Sigmoid colon (tissue), 7 donors: Measurements from ENCODE around the gene TMEM121B. TPM values are rescaled to one million over a fixed set of nuclear protein-coding genes. Genes with fewer than 3 reads are reported as not detected.

ENCODE experiments used
- DNase-seq: peaks from one replicate; pipeline ENCODE4 v3.0.0-alpha.2; 2019
- H3K27ac ChIP-seq, 4 donors: fragments of 200-600 bp; sonication (generic); one replicate each; pipeline ENCODE4 v1.5.1; 2016 to 2019; ENCODE audit warnings: mild to moderate bottlenecking in 1 of 4
- H3K27me3 ChIP-seq, 3 donors: fragments of 200-600 bp; sonication (generic); one replicate each; pipeline ENCODE4 v1.5.1; 2019; ENCODE audit warnings: mild to moderate bottlenecking in 1 of 3
- H3K36me3 ChIP-seq, 4 donors: fragments of 200-600 bp; sonication (generic); one replicate each; pipeline ENCODE4 v1.5.1; 2016 to 2019
- H3K4me1 ChIP-seq, 4 donors: fragments of 200-600 bp; sonication (generic); one replicate each; pipeline ENCODE4 v1.5.1; 2017 to 2019
- H3K4me3 ChIP-seq, 4 donors: fragments of 200-600 bp; sonication (generic); one replicate each; pipeline ENCODE4 v1.5.1; 2017 to 2019; ENCODE audit warnings: mild to moderate bottlenecking in 2 of 4, moderate library complexity in 1 of 4
- H3K9me3 ChIP-seq, 4 donors: fragments of 200-600 bp in 3 of 4; sonication (generic) in 3 of 4; one replicate each; pipeline versions ENCODE4 v1.5.1 to v1.6.1; 2013 to 2019
- EP300 ChIP-seq, 4 donors: sonication (generic); formaldehyde crosslinking; IDR thresholded peaks; one replicate each; pipeline ENCODE4 v1.6.1; 2017; ENCODE audit warnings: antibody characterized with exemption in 4 of 4
- POLR2A ChIP-seq, 2 donors: fragments of 450-650 bp; IDR thresholded peaks; one replicate each; pipeline ENCODE4 v1.6.1; 2016; ENCODE audit warnings: antibody characterized with exemption in 2 of 2, mild to moderate bottlenecking in 2 of 2, moderate library complexity in 2 of 2
- POLR2AphosphoS5 ChIP-seq, 4 donors: sonication (generic); formaldehyde crosslinking; IDR thresholded peaks; one replicate each; pipeline ENCODE4 v1.6.1; 2017; ENCODE audit warnings: antibody characterized with exemption in 4 of 4
- WGBS, 2 donors: extraction: QIAGEN DNeasy Blood & Tissue Kit; methylation state at CpG; one replicate each; pipeline ENCODE4 v1.1.7; 2013; 5-methylcytosine and 5-hydroxymethylcytosine counted together
- intact Hi-C: fragments of 100-400 bp; cut with DNase I; formaldehyde crosslinking; loops from one replicate; pipeline ENCODE4 v1.15.1; 2023
- polyA plus RNA-seq, 3 donors: library from polyadenylated mRNA; stranded (reverse); fragments of 200-250 nt; gene quantifications; one replicate each; pipeline ENCODE4 v1.2.3, GENCODE V29; 2013
- total RNA-seq, 4 donors: library from RNA; depleted of rRNA; stranded (reverse); fragments of >200 nt; gene quantifications; one replicate each; pipeline ENCODE4 v1.1.0, GENCODE V29; 2016
- TF ChIP-seq, protein P1 (sequence below), 4 experiments: fragments of 450-650 bp in 3 of 4; fragments of 200-600 bp in 1 of 4; IDR thresholded peaks; one replicate each; pipeline ENCODE4 v1.5.1; 2016 to 2019; ENCODE audit warnings: antibody characterized with exemption in 4 of 4, mild to moderate bottlenecking in 3 of 4, moderate library complexity in 2 of 4
- donor health status: healthy with polysubstance abuse.
- donor health status: Bipolar disorder and iron deficiency.
- donor health status: healthy.

TMEM121B gene
- total and polyA plus RNA-seq, 7 donors = 0.17 to 0.54 (median 0.43) TPM; not detected in 3

DNA sequence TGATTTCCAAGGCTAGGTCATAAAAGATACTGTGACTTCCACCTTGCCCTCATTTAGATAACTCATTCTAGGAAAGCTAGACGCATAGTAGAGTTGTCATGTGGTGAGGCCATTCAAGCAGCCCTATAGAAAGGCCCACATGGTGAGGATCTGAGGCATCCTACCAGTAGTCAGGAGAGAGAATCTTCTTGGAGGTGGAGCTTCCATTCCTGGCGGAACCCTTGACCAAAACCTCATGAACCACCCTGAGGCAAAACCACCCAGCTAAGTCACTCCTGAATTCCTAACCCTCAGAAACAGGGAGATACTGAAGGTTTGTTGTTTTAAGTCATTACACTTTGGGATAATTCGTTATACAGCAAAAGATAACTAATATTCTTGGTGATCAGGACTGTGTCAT is 40.8 kb upstream of the TMEM121B start:
- TF ChIP-seq, protein P1, sequence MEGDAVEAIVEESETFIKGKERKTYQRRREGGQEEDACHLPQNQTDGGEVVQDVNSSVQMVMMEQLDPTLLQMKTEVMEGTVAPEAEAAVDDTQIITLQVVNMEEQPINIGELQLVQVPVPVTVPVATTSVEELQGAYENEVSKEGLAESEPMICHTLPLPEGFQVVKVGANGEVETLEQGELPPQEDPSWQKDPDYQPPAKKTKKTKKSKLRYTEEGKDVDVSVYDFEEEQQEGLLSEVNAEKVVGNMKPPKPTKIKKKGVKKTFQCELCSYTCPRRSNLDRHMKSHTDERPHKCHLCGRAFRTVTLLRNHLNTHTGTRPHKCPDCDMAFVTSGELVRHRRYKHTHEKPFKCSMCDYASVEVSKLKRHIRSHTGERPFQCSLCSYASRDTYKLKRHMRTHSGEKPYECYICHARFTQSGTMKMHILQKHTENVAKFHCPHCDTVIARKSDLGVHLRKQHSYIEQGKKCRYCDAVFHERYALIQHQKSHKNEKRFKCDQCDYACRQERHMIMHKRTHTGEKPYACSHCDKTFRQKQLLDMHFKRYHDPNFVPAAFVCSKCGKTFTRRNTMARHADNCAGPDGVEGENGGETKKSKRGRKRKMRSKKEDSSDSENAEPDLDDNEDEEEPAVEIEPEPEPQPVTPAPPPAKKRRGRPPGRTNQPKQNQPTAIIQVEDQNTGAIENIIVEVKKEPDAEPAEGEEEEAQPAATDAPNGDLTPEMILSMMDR (IDR thresholded peaks at IDR 0.05) = no peak
- TF ChIP-seq POLR2AphosphoS5 (IDR thresholded peaks at IDR 0.05) (no peak), EP300 (IDR thresholded peaks at IDR 0.05) (no peak), POLR2A (IDR thresholded peaks at IDR 0.05) (no peak)
- no peak overlapping the region for H3K27ac ChIP-seq
- intact Hi-C loops = no loop called here
- no peak for DNase-seq
- H3K27me3 ChIP-seq = no peaks in the 10 kb centered on the region
- H3K36me3 ChIP-seq = no peaks in the 10 kb centered on the region
- 89 to 92% methylated on average over 3 of the region's 3 CpGs for WGBS, 2 donors
- no peaks in the 10 kb centered on the region for H3K9me3 ChIP-seq
- H3K4me3 ChIP-seq = no peak overlapping the region
- H3K4me1 ChIP-seq = peaks cover 0 to 29% (median 18%) of the 10 kb centered on the region in 4 donors

DNA sequence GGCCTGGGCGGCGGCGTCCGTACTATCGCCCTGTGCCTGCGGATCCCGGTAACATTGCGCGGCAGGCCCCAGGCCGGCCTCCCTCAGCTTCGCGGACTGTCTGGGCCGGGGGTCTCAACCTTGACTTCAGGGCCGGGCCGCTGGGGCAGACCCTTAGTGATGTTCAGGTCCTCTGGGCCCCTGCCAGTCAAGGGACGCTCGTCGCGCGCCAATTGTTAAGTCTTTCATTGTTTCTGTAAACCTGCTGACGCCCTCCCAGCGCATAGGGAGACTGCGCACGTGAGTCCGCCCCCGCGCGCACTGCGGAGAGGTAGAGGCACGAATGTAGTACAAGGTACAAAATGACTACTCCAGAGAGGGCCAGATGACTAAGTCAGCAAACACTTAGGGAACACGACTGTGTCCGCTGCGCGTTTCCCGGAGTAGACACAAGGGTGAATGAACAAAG is 38.4 kb upstream of the TMEM121B start:
- Histone ChIP-seq H3K36me3 (no peaks in the 10 kb centered on the region), H3K4me1 (peaks cover 0 to 45% (median 26%) of the 10 kb centered on the region in 4 donors), H3K27ac (peak overlapping the region; percentile 88 to 93 (median 91)), H3K4me3 (peak overlapping the region; percentile 44 to 77 (median 63)), H3K27me3 (no peaks in the 10 kb centered on the region), H3K9me3 (no peaks in the 10 kb centered on the region)
- 2 to 15% methylated on average over 35 of the region's 35 CpGs for WGBS, 2 donors
- intact Hi-C loops = loop anchor here (1.0 to 5.0 kb wide), 3 partner anchors 12 to 478 kb away; partner anchors contain the start of genes BCL2L13 and IL17RA
- peak; percentile 82 for DNase-seq
- no peak for TF ChIP-seq POLR2AphosphoS5 (IDR thresholded peaks at IDR 0.05)
- TF ChIP-seq EP300 (IDR thresholded peaks at IDR 0.05) = no peak
- no peak for TF ChIP-seq POLR2A (IDR thresholded peaks at IDR 0.05)
- TF ChIP-seq, protein P1 (IDR thresholded peaks at IDR 0.05) = no peak

DNA sequence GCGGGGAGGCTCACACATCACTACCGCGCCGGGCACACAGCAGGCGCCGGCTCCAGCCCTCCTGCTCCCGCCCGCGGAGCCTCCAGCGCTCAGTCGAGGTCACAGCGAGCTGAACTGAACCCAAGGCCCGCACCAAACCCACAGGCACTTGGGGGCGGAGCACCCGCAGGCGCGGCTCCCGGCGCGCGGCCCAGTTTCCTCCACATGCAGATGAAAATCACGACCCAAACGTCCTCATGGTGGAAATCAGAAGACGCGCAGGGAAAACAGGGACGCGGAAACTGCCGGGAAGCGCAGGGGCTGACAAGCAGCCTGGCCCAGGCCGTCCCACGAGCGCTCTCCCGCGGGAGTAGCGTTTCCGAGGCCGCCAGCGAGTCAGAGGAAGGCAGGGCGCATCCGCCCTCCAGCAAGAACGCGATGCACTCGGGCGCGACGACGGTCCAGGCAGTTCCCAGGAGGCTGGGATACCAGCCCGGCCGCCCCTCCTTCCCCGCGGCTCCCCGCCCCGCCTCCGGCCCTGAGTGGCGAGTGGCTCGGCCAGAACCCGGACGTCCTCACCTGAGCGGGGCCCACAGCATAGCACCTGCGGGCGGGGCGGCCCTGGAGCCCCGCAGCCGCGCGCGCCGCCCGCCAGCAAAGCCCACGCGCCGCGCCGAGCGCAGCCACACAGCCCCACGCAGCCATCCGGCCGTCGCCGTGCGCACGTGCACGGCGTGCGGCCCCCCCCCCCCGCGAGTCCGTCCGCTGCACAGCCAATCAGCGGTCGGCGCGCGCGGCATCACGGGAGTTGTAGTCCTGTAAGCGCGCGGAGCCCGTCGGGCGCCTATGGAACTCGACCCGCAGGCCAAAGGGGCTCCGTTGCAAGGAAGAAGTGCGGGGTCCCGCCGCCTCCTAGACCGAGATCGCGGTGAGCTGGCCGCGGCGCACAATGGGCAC is 37.7 kb upstream of the TMEM121B start, which contains the start of gene HDHD5:
Gene HDHD5, minus strand, starts transcription at position 710 of the 936 bp plus-strand sequence. Its CDS starts 26 bp downstream, at position 684.
- TF ChIP-seq POLR2A (IDR thresholded peaks at IDR 0.05) (peak; percentile 12 to 15), EP300 (IDR thresholded peaks at IDR 0.05) (no peak), POLR2AphosphoS5 (IDR thresholded peaks at IDR 0.05) (peak in 3 of 4 donors; percentile 29 to 84 (median 70))
- TF ChIP-seq, protein P1 (IDR thresholded peaks at IDR 0.05) = no peak
- WGBS, 2 donors = 1% methylated on average over 114 of the region's 114 CpGs
- peak; percentile 95 for DNase-seq
- H3K4me1 ChIP-seq = peaks cover 0 to 45% (median 26%) of the 10 kb centered on the region in 4 donors
- no peaks in the 10 kb centered on the region for H3K36me3 ChIP-seq
- H3K27me3 ChIP-seq = no peaks in the 10 kb centered on the region
- H3K27ac ChIP-seq = peak within 1 kb of the TSS; percentile 88 to 93 (median 91)
- intact Hi-C loops = loop anchor here (1.0 to 5.0 kb wide), 3 partner anchors 12 to 478 kb away; partner anchors contain the start of genes BCL2L13 and IL17RA
- H3K4me3 ChIP-seq = peak within 1 kb of the TSS; percentile 44 to 77 (median 63)
- no peaks in the 10 kb centered on the region for H3K9me3 ChIP-seq

DNA sequence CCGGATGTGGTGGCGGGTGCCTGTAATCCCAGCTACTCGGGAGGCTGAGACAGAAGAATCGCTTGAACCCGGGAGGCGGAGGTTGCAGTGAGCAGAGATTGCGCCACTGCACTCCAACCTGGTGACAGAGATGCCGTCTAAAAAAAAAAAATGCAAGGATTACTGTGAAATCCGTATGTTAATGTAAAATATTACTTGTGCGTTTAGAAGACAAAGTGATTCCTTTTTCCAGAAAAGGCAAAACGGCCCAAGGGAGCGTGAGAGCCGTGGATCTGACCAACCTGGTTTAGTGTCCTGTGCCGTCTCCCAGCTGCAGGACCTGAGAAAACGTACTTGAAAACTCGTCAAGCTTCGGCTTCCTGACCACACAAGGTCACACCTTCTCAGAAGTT is 37.0 kb upstream of the TMEM121B start:
- no peak for DNase-seq
- no peaks in the 10 kb centered on the region for H3K9me3 ChIP-seq
- no peaks in the 10 kb centered on the region for H3K27me3 ChIP-seq
- WGBS, 2 donors = 36 to 52% methylated on average over 17 of the region's 17 CpGs
- intact Hi-C loops = loop anchor here (5.0 kb wide), 2 partner anchors 76 to 479 kb away; partner anchors contain the start of genes BCL2L13 and IL17RA
- H3K36me3 ChIP-seq = no peaks in the 10 kb centered on the region
- peaks cover 0 to 45% (median 26%) of the 10 kb centered on the region in 4 donors for H3K4me1 ChIP-seq
- H3K4me3 ChIP-seq = peak overlapping the region; percentile 44 to 77 (median 63)
- TF ChIP-seq, protein P1 (IDR thresholded peaks at IDR 0.05) = no peak
- no peak for TF ChIP-seq POLR2A (IDR thresholded peaks at IDR 0.05)
- TF ChIP-seq POLR2AphosphoS5 (IDR thresholded peaks at IDR 0.05) = no peak
- no peak for TF ChIP-seq EP300 (IDR thresholded peaks at IDR 0.05)
- H3K27ac ChIP-seq = peak overlapping the region; percentile 88 to 93 (median 91)
